ENCODE data around the gene SLC9A3. TPM values are rescaled to one million over a fixed set of nuclear protein-coding genes. Genes with fewer than 3 reads are reported as not detected.

Gene SLC9A3
- total RNA-seq, 1 donor from 2014 or later = 1.6 TPM

DNA sequence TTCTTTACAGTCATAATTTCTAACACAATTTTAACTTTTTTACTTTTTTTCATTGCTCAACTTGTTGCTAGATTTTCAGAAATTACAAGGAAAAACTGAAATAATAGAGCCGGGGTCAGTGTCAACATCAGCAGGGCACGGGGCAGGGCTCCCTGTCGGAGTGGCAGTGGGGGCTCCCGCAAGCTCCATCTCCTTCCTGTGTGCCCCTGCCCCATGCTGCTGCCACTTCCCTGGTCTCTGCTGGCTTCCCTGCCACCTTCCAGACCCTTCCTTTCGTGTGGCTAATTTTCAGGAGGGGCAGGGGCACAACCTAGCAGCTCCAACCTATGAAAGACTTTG is 82.3 kb downstream of the SLC9A3 start:
- peak overlapping the region in 2 of 3 donors; percentile 85 to 98 for H3K9ac ChIP-seq (ENCODE audit: low read depth in 1 of 3, low read length in 3 of 3)
- peaks cover 6% of the 10 kb centered on the region in 3 donors for H3K36me3 ChIP-seq (ENCODE audit: control insufficient read depth in 3 of 3, insufficient read depth in 3 of 3, low read length in 3 of 3)
- peak overlapping the region; percentile 94 to 100 (median 96) for H3K4me3 ChIP-seq (ENCODE audit: low read length in 3 of 3)
- peaks cover 6 to 10% (median 9%) of the 10 kb centered on the region in 3 donors for H3K27me3 ChIP-seq (ENCODE audit: control insufficient read depth in 3 of 3, insufficient read depth in 3 of 3, low read length in 3 of 3)
- H3K9me3 ChIP-seq (ENCODE audit: control insufficient read depth in 3 of 3, low read length in 3 of 3) = no peaks in the 10 kb centered on the region
- H3K27ac ChIP-seq (ENCODE audit: low read depth, low read length) = no peak overlapping the region
- peaks cover 19 to 23% (median 21%) of the 10 kb centered on the region in 3 donors for H3K4me1 ChIP-seq (ENCODE audit: control insufficient read depth in 3 of 3, insufficient read depth in 3 of 3, low read length in 3 of 3)

DNA sequence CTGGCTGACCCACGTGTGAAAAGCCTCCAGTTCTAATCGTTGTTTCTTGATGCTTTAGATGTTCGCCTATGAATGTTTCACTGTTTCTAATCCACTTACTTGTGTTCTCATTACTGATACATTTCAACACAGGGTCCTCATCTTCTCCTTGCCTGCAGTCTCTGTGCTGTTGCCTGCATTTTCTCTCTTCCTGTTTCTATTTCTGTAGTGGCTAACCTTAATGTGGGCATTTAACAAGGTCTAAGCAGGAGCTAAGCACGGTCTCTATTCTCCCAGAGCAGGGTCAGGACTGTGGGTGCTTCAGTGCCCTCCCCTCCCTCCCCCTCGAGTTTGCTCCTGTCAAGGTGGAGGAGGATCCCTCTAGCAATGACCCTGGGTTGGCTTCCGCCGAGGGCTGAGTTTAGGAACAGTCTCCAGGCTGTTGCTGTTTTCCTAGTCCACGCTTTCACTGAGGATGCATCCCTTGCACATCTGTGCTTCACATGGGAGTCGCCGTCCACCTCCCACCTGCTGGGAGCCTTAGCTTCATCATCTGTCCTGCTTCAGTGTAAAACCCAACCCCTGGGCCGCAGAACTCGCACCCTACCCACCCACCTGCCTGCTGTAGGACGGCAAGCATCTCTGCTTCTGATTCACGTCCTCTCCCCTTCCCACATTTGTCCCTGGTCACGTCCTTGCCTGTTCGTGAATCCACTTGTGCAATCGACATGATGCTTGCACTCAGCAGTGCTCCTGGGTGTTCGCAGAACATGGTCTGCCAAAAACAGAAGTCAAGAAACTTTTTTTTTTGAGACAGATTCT is 83.6 kb downstream of the SLC9A3 start:
- no peaks in the 10 kb centered on the region for H3K9me3 ChIP-seq (ENCODE audit: control insufficient read depth in 3 of 3, low read length in 3 of 3)
- H3K4me3 ChIP-seq (ENCODE audit: low read length in 3 of 3) = no peak overlapping the region
- peaks cover 16 to 20% (median 17%) of the 10 kb centered on the region in 3 donors for H3K27me3 ChIP-seq (ENCODE audit: control insufficient read depth in 3 of 3, insufficient read depth in 3 of 3, low read length in 3 of 3)

DNA sequence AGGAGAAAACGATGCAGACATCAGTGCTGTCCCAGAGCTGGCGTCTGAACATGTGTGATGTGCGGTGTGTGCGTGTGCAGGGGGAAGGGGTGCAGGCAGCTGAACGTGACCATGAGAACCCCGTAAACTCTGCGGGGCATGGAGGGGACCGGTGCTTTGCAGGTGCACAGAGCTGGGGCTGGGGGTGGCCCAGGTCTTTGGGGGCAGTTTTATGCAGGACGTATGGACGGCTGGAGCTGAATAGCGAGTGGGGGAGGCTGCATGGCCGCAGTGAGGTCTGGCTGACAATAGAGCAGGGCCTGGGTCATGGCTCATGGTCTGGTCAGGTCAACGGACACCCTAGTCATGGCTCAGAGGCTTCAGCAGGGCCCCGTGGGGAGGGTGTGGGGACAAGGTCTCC is 84.6 kb downstream of the SLC9A3 start:
- Histone ChIP-seq H3K4me3 (ENCODE audit: low read length in 3 of 3) (no peak overlapping the region), H3K9ac (ENCODE audit: low read depth in 1 of 3, low read length in 3 of 3) (no peak overlapping the region), H3K27me3 (ENCODE audit: control insufficient read depth in 3 of 3, insufficient read depth in 3 of 3, low read length in 3 of 3) (peaks cover 19 to 27% (median 22%) of the 10 kb centered on the region in 3 donors), H3K36me3 (ENCODE audit: control insufficient read depth in 3 of 3, insufficient read depth in 3 of 3, low read length in 3 of 3) (no peaks in the 10 kb centered on the region), H3K4me1 (ENCODE audit: control insufficient read depth in 3 of 3, insufficient read depth in 3 of 3, low read length in 3 of 3) (peaks cover 19 to 23% (median 21%) of the 10 kb centered on the region in 3 donors), H3K27ac (ENCODE audit: low read depth, low read length) (no peak overlapping the region), H3K9me3 (ENCODE audit: control insufficient read depth in 3 of 3, low read length in 3 of 3) (no peaks in the 10 kb centered on the region)

More for the DNA sequence above, 83.6 kb downstream of the SLC9A3 start:
- Histone ChIP-seq H3K4me1 (ENCODE audit: control insufficient read depth in 3 of 3, insufficient read depth in 3 of 3, low read length in 3 of 3) (peaks cover 19 to 23% (median 21%) of the 10 kb centered on the region in 3 donors), H3K36me3 (ENCODE audit: control insufficient read depth in 3 of 3, insufficient read depth in 3 of 3, low read length in 3 of 3) (peaks cover 0 to under 1% (median 0%) of the 10 kb centered on the region in 3 donors), H3K9ac (ENCODE audit: low read depth in 1 of 3, low read length in 3 of 3) (no peak overlapping the region), H3K27ac (ENCODE audit: low read depth, low read length) (no peak overlapping the region)

DNA sequence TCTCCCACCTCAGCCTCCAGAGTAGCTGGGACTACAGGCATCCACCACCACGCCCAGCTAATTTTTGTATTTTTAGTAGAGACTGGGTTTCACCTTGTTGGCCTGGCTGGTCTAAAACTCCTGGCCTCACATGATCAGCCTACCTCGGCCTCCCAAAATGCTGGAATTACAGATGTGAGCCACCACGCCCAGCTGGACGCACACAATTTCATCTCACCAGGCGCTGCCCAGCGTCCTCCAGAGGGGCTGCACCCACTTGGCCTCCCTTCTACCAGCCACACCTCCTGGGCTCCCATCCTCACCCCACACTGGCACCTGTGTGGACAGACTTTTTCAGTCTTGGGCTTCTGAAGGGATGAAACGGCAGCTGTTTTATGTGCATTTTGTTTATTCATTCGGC is 85.1 kb downstream of the SLC9A3 start:
- no peak overlapping the region for H3K4me3 ChIP-seq (ENCODE audit: low read length in 3 of 3)
- peaks cover 16 to 19% (median 17%) of the 10 kb centered on the region in 3 donors for H3K4me1 ChIP-seq (ENCODE audit: control insufficient read depth in 3 of 3, insufficient read depth in 3 of 3, low read length in 3 of 3)
- no peak overlapping the region for H3K9ac ChIP-seq (ENCODE audit: low read depth in 1 of 3, low read length in 3 of 3)
- H3K36me3 ChIP-seq (ENCODE audit: control insufficient read depth in 3 of 3, insufficient read depth in 3 of 3, low read length in 3 of 3) = no peaks in the 10 kb centered on the region
- H3K9me3 ChIP-seq (ENCODE audit: control insufficient read depth in 3 of 3, low read length in 3 of 3) = no peaks in the 10 kb centered on the region
- H3K27me3 ChIP-seq (ENCODE audit: control insufficient read depth in 3 of 3, insufficient read depth in 3 of 3, low read length in 3 of 3) = peaks cover 22 to 28% (median 24%) of the 10 kb centered on the region in 3 donors
- H3K27ac ChIP-seq (ENCODE audit: low read depth, low read length) = no peak overlapping the region

DNA sequence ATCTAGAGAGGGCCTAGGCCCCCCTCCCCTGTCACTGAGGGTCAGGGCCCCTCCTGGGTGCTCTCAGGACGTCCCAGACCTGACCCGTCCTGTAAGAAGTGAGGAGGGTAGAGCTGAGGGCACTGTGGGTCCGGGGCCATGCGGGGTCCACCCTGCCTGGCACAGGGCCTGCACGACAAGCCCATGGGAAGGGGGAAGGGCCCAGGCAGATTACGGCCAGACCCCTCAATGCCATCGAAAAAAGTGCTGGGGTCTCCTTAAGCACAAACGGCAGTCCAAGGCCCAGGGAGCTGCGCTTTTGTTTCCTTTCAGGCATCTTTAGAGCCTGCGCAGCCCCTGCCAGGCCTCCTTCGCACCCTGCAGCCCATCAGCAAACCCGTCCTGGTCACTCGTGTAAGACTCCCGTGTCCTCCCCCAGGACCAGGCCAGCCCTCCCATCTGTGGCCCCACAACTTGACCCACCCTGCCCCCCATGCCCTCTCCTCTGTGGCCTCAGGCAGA is 85.7 kb downstream of the SLC9A3 start:
- no peak overlapping the region for H3K27ac ChIP-seq (ENCODE audit: low read depth, low read length)
- H3K9ac ChIP-seq (ENCODE audit: low read depth in 1 of 3, low read length in 3 of 3) = no peak overlapping the region
- no peaks in the 10 kb centered on the region for H3K36me3 ChIP-seq (ENCODE audit: control insufficient read depth in 3 of 3, insufficient read depth in 3 of 3, low read length in 3 of 3)
- H3K4me1 ChIP-seq (ENCODE audit: control insufficient read depth in 3 of 3, insufficient read depth in 3 of 3, low read length in 3 of 3) = peaks cover 9 to 12% (median 11%) of the 10 kb centered on the region in 3 donors
- H3K9me3 ChIP-seq (ENCODE audit: control insufficient read depth in 3 of 3, low read length in 3 of 3) = no peaks in the 10 kb centered on the region
- no peak overlapping the region for H3K4me3 ChIP-seq (ENCODE audit: low read length in 3 of 3)
- peaks cover 24 to 28% (median 26%) of the 10 kb centered on the region in 3 donors for H3K27me3 ChIP-seq (ENCODE audit: control insufficient read depth in 3 of 3, insufficient read depth in 3 of 3, low read length in 3 of 3)

DNA sequence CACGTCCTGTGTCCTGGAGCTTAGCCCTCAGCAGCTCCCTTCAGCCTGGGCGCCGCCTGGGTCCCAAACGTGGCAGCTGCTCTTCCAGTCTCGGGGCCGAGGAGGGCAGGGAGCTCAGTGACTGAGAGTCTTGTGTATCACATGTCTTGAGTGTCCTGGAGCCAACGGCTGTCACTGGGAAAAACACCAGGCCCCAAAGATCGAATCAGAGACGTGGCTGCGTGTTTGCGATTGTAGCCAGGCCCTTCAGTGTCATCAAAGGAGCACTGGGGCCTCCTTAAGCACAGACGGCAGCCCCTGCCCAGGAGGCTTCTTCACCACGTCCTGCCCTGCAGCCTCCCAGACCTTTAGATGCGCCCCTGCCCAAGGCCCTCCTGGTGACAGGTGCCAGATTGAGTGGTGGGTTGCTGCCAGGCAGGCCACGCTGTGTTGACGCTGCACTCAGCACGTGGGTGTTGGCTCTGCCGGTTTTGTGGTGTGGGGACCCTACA is 86.9 kb downstream of the SLC9A3 start:
- H3K27ac ChIP-seq (ENCODE audit: low read depth, low read length) = no peak overlapping the region
- no peaks in the 10 kb centered on the region for H3K36me3 ChIP-seq (ENCODE audit: control insufficient read depth in 3 of 3, insufficient read depth in 3 of 3, low read length in 3 of 3)
- no peaks in the 10 kb centered on the region for H3K9me3 ChIP-seq (ENCODE audit: control insufficient read depth in 3 of 3, low read length in 3 of 3)
- peaks cover 5% of the 10 kb centered on the region in 3 donors for H3K4me1 ChIP-seq (ENCODE audit: control insufficient read depth in 3 of 3, insufficient read depth in 3 of 3, low read length in 3 of 3)
- H3K4me3 ChIP-seq (ENCODE audit: low read length in 3 of 3) = no peak overlapping the region
- H3K9ac ChIP-seq (ENCODE audit: low read depth in 1 of 3, low read length in 3 of 3) = peak overlapping the region in 1 of 3 donors; percentile 33
- peaks cover 24 to 37% (median 28%) of the 10 kb centered on the region in 3 donors for H3K27me3 ChIP-seq (ENCODE audit: control insufficient read depth in 3 of 3, insufficient read depth in 3 of 3, low read length in 3 of 3)

DNA sequence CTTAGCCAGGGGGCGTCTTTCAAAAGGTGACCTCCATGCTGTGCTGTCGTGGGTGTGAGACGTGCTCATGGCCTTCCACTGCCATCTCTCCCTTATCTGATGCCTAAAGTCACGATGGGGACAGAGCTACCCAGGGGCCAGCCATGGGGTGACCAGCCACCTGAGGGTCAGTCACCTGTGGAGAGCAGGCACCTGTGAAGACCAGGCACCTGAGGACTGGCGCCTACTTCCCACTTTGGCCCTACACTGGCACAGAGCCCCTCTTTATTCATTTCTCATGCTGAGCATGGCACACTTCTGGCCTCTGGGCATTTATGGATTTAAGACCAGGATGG is 87.6 kb downstream of the SLC9A3 start:
- Histone ChIP-seq H3K4me1 (ENCODE audit: control insufficient read depth in 3 of 3, insufficient read depth in 3 of 3, low read length in 3 of 3) (no peaks in the 10 kb centered on the region), H3K27me3 (ENCODE audit: control insufficient read depth in 3 of 3, insufficient read depth in 3 of 3, low read length in 3 of 3) (peaks cover 24 to 39% (median 28%) of the 10 kb centered on the region in 3 donors), H3K9ac (ENCODE audit: low read depth in 1 of 3, low read length in 3 of 3) (no peak overlapping the region), H3K9me3 (ENCODE audit: control insufficient read depth in 3 of 3, low read length in 3 of 3) (no peaks in the 10 kb centered on the region), H3K4me3 (ENCODE audit: low read length in 3 of 3) (no peak overlapping the region), H3K36me3 (ENCODE audit: control insufficient read depth in 3 of 3, insufficient read depth in 3 of 3, low read length in 3 of 3) (no peaks in the 10 kb centered on the region), H3K27ac (ENCODE audit: low read depth, low read length) (no peak overlapping the region)

DNA sequence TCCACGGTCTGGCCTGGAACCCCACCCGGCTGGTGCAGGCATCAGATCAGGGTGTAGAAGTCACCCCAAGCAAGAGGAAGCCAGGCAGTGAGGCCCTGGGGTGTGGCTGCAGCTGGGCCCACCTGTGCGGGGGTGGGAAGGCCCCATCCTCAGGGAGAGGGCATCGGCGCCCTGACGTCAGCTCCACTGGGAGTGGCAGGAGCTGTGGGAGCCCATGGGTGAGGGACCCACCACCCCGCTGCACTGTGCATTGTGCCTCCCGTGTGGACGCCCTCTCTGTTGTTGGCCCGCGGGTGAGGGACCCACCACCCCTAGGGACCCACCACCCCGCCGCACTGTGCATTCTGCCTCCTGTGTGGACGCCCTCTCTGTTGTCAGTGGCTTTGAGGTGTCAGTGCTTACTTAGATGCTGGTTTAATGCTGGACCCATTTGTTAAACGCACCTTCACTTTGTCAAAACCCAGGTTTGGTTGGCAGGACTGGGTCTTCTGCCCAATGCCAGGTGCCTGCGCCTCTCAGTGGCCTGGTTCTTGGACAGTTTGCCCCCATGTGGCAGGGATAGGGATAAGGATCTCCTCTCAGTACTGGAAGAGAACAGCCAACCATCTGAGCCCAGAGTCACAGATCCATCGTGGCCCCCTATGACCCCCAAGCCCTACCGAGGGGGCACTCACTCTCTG is 88.1 kb downstream of the SLC9A3 start:
- Histone ChIP-seq H3K4me3 (ENCODE audit: low read length in 3 of 3) (no peak overlapping the region), H3K36me3 (ENCODE audit: control insufficient read depth in 3 of 3, insufficient read depth in 3 of 3, low read length in 3 of 3) (no peaks in the 10 kb centered on the region), H3K4me1 (ENCODE audit: control insufficient read depth in 3 of 3, insufficient read depth in 3 of 3, low read length in 3 of 3) (no peaks in the 10 kb centered on the region), H3K27me3 (ENCODE audit: control insufficient read depth in 3 of 3, insufficient read depth in 3 of 3, low read length in 3 of 3) (peaks cover 24 to 42% (median 28%) of the 10 kb centered on the region in 3 donors), H3K9me3 (ENCODE audit: control insufficient read depth in 3 of 3, low read length in 3 of 3) (no peaks in the 10 kb centered on the region), H3K9ac (ENCODE audit: low read depth in 1 of 3, low read length in 3 of 3) (no peak overlapping the region), H3K27ac (ENCODE audit: low read depth, low read length) (no peak overlapping the region)

DNA sequence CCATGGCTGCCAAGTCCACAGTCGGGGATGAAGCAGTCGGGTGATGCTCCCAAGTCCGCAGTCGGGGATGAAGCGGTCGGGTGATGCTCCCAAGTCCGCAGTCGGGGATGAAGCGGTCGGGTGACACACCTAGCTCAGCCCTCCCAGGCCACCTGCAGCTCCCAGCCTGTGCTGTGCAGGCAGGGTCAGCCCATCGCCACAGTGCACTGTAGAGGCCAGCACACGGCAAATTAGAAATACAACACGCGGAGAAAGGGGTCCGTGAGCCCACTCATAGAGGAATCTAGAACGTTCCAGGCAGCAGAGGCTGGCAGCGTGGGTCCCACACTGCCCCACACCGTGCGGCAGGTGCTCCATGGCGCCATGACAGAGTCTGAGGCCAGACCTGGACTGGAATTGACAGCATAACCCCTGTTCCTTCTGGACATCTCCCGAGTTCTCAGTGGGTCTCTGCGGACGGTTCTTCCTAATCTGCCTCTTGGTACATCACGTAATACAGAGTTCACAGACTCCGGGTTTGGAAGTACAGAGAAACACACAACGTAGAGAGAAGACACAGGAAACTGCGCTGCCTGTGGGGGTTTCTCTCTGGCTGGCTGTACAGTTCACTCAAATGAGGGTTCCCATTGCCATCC is 89.0 kb downstream of the SLC9A3 start:
- H3K9ac ChIP-seq (ENCODE audit: low read depth in 1 of 3, low read length in 3 of 3) = no peak overlapping the region
- H3K36me3 ChIP-seq (ENCODE audit: control insufficient read depth in 3 of 3, insufficient read depth in 3 of 3, low read length in 3 of 3) = no peaks in the 10 kb centered on the region
- no peak overlapping the region for H3K4me3 ChIP-seq (ENCODE audit: low read length in 3 of 3)
- no peaks in the 10 kb centered on the region for H3K9me3 ChIP-seq (ENCODE audit: control insufficient read depth in 3 of 3, low read length in 3 of 3)
- H3K27me3 ChIP-seq (ENCODE audit: control insufficient read depth in 3 of 3, insufficient read depth in 3 of 3, low read length in 3 of 3) = peaks cover 28 to 50% (median 30%) of the 10 kb centered on the region in 3 donors
- H3K27ac ChIP-seq (ENCODE audit: low read depth, low read length) = no peak overlapping the region
- no peaks in the 10 kb centered on the region for H3K4me1 ChIP-seq (ENCODE audit: control insufficient read depth in 3 of 3, insufficient read depth in 3 of 3, low read length in 3 of 3)

Measured in skeletal muscle tissue (tissue), 4 donors.